HTR-8/SVneo (cell line): Measurements from ENCODE around the gene SLC12A9.
"Not testable (repeated sequence)": the region's sequence is repeated elsewhere in the genome, so short reads cannot be mapped to it uniquely, and the experiment has no call there.

Source experiments
- DNase-seq: peaks from one replicate; pipeline ENCODE4 v3.0.0; 2011; ENCODE audit warnings: low spot score, mixed read lengths; ENCODE audit not compliant: insufficient read length
- FAIRE-seq: peaks from 2 replicates; lab custom pipeline; 2011; peaks lifted over from hg19 to GRCh38; lab: Jason Lieb, UNC

SLC12A9 gene

GRCh38 chr7:100893318-100893895 lies 40.9 kb downstream of the SLC12A9 start:
- FAIRE-seq (no peak), DNase-seq (no peak)

- DNase-seq (no peak), FAIRE-seq (no peak)
Measured at GRCh38 chr7:100893910-100894721, 41.6 kb downstream of the SLC12A9 start.

- FAIRE-seq = no peak
- DNase-seq = no peak
Measured at GRCh38 chr7:100894860-100895700, 42.6 kb downstream of the SLC12A9 start.

GRCh38 chr7:100895701-100895955 lies 43.1 kb downstream of the SLC12A9 start, which contains the start of gene ACHE:
Gene ACHE, minus strand, starts transcription at chr7:100895888. Its CDS starts 1,656 bp downstream, at chr7:100894232.
- no peak for DNase-seq
- FAIRE-seq = no peak

- DNase-seq (no peak), FAIRE-seq (peak; percentile 23)
Measured at GRCh38 chr7:100895956-100896731, 43.6 kb downstream of the SLC12A9 start.

GRCh38 chr7:100896732-100897608 lies 44.5 kb downstream of the SLC12A9 start:
- DNase-seq = no peak
- no peak for FAIRE-seq

GRCh38 chr7:100897772-100898454 lies 45.4 kb downstream of the SLC12A9 start:
- FAIRE-seq (no peak), DNase-seq (no peak)

- no peak for FAIRE-seq
- no peak for DNase-seq
Measured at GRCh38 chr7:100899432-100899831, 46.9 kb downstream of the SLC12A9 start.

- DNase-seq = no peak
- no peak for FAIRE-seq
Measured at GRCh38 chr7:100900978-100901377, 48.5 kb downstream of the SLC12A9 start.

GRCh38 chr7:100901921-100902332 lies 49.4 kb downstream of the SLC12A9 start:
- no peak for DNase-seq

GRCh38 chr7:100902638-100903037 lies 50.1 kb downstream of the SLC12A9 start:
- FAIRE-seq = no peak
- no peak for DNase-seq

More at GRCh38 chr7:100901921-100902332, 49.4 kb downstream of the SLC12A9 start:
- no peak for FAIRE-seq

GRCh38 chr7:100908512-100908911 lies 56.0 kb downstream of the SLC12A9 start:
- DNase-seq (no peak), FAIRE-seq (no peak)

GRCh38 chr7:100910443-100910842 lies 57.9 kb downstream of the SLC12A9 start:
- FAIRE-seq = not testable (repeated sequence)

GRCh38 chr7:100911484-100911883 lies 59.0 kb downstream of the SLC12A9 start:
- FAIRE-seq (no peak), DNase-seq (no peak)

More at GRCh38 chr7:100910443-100910842, 57.9 kb downstream of the SLC12A9 start:
- not testable (repeated sequence) for DNase-seq

GRCh38 chr7:100914208-100914878 lies 61.8 kb downstream of the SLC12A9 start:
- FAIRE-seq = no peak
- no peak for DNase-seq

- FAIRE-seq = no peak
- no peak for DNase-seq
Measured at GRCh38 chr7:100914879-100915447, 62.5 kb downstream of the SLC12A9 start.
